Activated naive CD4-positive, alpha-beta T cell (primary cell): ENCODE results near the gene CATSPER1.
"Not testable (repeated sequence)": the region's sequence is repeated elsewhere in the genome, so short reads cannot be mapped to it uniquely, and the experiment has no call there.

ENCODE experiments used
- DNase-seq, 4 experiments: peaks; one replicate each; lab custom pipeline; 2025; lab: John Stamatoyannopoulos, UW

The CATSPER1 gene

GRCh38 chr11:66020618-66021357 is 5.5 kb downstream of the CATSPER1 start:
- DNase-seq, result no peak

GRCh38 chr11:66020212-66020611 is 6.1 kb downstream of the CATSPER1 start:
- no peak for DNase-seq

- DNase-seq, result no peak
Observed at GRCh38 chr11:66017321-66017720, 9.0 kb downstream of the CATSPER1 start.

GRCh38 chr11:66016793-66017177 is 9.5 kb downstream of the CATSPER1 start:
- DNase-seq, result no peak

GRCh38 chr11:66015936-66016792 is 10.1 kb downstream of the CATSPER1 start:
- DNase-seq, result no peak

- DNase-seq, result no peak
Observed at GRCh38 chr11:66015454-66015881, 10.8 kb downstream of the CATSPER1 start.

- no peak for DNase-seq
Observed at GRCh38 chr11:66014804-66015453, 11.3 kb downstream of the CATSPER1 start.

- no peak for DNase-seq
Observed at GRCh38 chr11:66013762-66014100, 12.5 kb downstream of the CATSPER1 start.

GRCh38 chr11:66012946-66013761 is 13.1 kb downstream of the CATSPER1 start:
- no peak for DNase-seq

GRCh38 chr11:66012371-66012945 is 13.8 kb downstream of the CATSPER1 start:
- DNase-seq, result no peak

- no peak for DNase-seq
Observed at GRCh38 chr11:66011785-66012303, 14.4 kb downstream of the CATSPER1 start, which contains the start of gene CST6. Gene CST6 (plus strand): TSS chr11:66012008. CDS start chr11:66012045, 37 bp downstream.

GRCh38 chr11:66011239-66011784 is 15.0 kb downstream of the CATSPER1 start:
- no peak for DNase-seq

- DNase-seq, result not testable (repeated sequence)
Observed at GRCh38 chr11:66010036-66010435, 16.2 kb downstream of the CATSPER1 start.

- DNase-seq, result no peak
Observed at GRCh38 chr11:66008468-66009101, 17.7 kb downstream of the CATSPER1 start.

GRCh38 chr11:66008095-66008467 is 18.2 kb downstream of the CATSPER1 start:
- no peak for DNase-seq

GRCh38 chr11:66007201-66007634 is 19.1 kb downstream of the CATSPER1 start:
- no peak for DNase-seq

- no peak for DNase-seq
Observed at GRCh38 chr11:66006891-66007176, 19.4 kb downstream of the CATSPER1 start.

- no peak for DNase-seq
Observed at GRCh38 chr11:66006134-66006890, 20.0 kb downstream of the CATSPER1 start.

- DNase-seq, result no peak
Observed at GRCh38 chr11:66004186-66004585, 22.1 kb downstream of the CATSPER1 start.

GRCh38 chr11:66003291-66003690 is 23.0 kb downstream of the CATSPER1 start:
- DNase-seq, result no peak
